RCC 7860 (cell line): ENCODE results near the gene TSPAN12.
A peak's percentile ranks its signal among the peaks of the same experiment; 100 is the strongest.
"Not testable (repeated sequence)": the region's sequence is repeated elsewhere in the genome, so short reads cannot be mapped to it uniquely, and the experiment has no call there.

ENCODE experiments used
- DNase-seq: peaks from one replicate; pipeline ENCODE4 v3.0.0-alpha.2; 2015; ENCODE audit warnings: low spot score
- FAIRE-seq: peaks from 2 replicates; lab custom pipeline; 2012; peaks lifted over from hg19 to GRCh38; lab: Jason Lieb, UNC

The TSPAN12 gene

GRCh38 chr7:120806669-120807068 lies 51.3 kb downstream of the TSPAN12 start:
- FAIRE-seq (peak; percentile 96), DNase-seq (peak; percentile 97)

GRCh38 chr7:120805636-120806388 lies 52.1 kb downstream of the TSPAN12 start:
- DNase-seq (peak; percentile 67), FAIRE-seq (peak; percentile 81)

GRCh38 chr7:120802751-120803150 lies 55.2 kb downstream of the TSPAN12 start:
- DNase-seq: no peak
- FAIRE-seq: no peak

- FAIRE-seq: no peak
These were observed 58.0 kb downstream of the TSPAN12 start for GRCh38 chr7:120799813-120800475.

GRCh38 chr7:120799147-120799546 lies 58.8 kb downstream of the TSPAN12 start:
- DNase-seq: no peak
- no peak for FAIRE-seq

More at GRCh38 chr7:120799813-120800475, 58.0 kb downstream of the TSPAN12 start:
- no peak for DNase-seq

- FAIRE-seq: no peak
- DNase-seq: no peak
These were observed 60.8 kb downstream of the TSPAN12 start for GRCh38 chr7:120797026-120797645.

- DNase-seq: no peak
- no peak for FAIRE-seq
These were observed 63.7 kb downstream of the TSPAN12 start for GRCh38 chr7:120794106-120794729.

- FAIRE-seq (no peak), DNase-seq (no peak)
These were observed 64.6 kb downstream of the TSPAN12 start for GRCh38 chr7:120793213-120793936.

- no peak for FAIRE-seq
- no peak for DNase-seq
These were observed 65.1 kb downstream of the TSPAN12 start for GRCh38 chr7:120792861-120793130.

GRCh38 chr7:120792091-120792860 lies 65.7 kb downstream of the TSPAN12 start:
- DNase-seq (peak; percentile 54), FAIRE-seq (peak; percentile 51)

GRCh38 chr7:120785095-120785494 lies 72.8 kb downstream of the TSPAN12 start:
- DNase-seq: no peak
- FAIRE-seq: no peak

GRCh38 chr7:120783721-120784120 lies 74.2 kb downstream of the TSPAN12 start:
- FAIRE-seq (no peak), DNase-seq (no peak)

- DNase-seq (no peak), FAIRE-seq (no peak)
These were observed 74.7 kb downstream of the TSPAN12 start for GRCh38 chr7:120783273-120783672.

GRCh38 chr7:120781924-120782323 lies 76.0 kb downstream of the TSPAN12 start:
- not testable (repeated sequence) for FAIRE-seq, DNase-seq

- DNase-seq (no peak), FAIRE-seq (no peak)
These were observed 77.0 kb downstream of the TSPAN12 start for GRCh38 chr7:120780938-120781337.

GRCh38 chr7:120780451-120780850 lies 77.5 kb downstream of the TSPAN12 start:
- DNase-seq, FAIRE-seq: not testable (repeated sequence)

- not testable (repeated sequence) for DNase-seq, FAIRE-seq
These were observed 78.9 kb downstream of the TSPAN12 start for GRCh38 chr7:120779078-120779477.

- DNase-seq (no peak), FAIRE-seq (no peak)
These were observed 82.2 kb downstream of the TSPAN12 start for GRCh38 chr7:120775755-120776154.

GRCh38 chr7:120774481-120774880 lies 83.5 kb downstream of the TSPAN12 start:
- DNase-seq: no peak
- FAIRE-seq: no peak

- no peak for FAIRE-seq
- no peak for DNase-seq
These were observed 87.7 kb downstream of the TSPAN12 start for GRCh38 chr7:120770206-120770605.
